ENCODE data around the gene HCK. TPM values are rescaled to one million over a fixed set of nuclear protein-coding genes. Genes with fewer than 3 reads are reported as not detected.

The HCK gene
- total RNA-seq, 1 donor from 2014 or later = not detected

GRCh38 chr20:32149566-32150170 is 97.6 kb downstream of the HCK start:
- no peak for TF ChIP-seq CTCF (conservative IDR thresholded peaks at IDR 0.05)
- H3K36me3 Mint-ChIP-seq (ENCODE audit: low read depth) = peaks cover 31% of the 10 kb centered on the region
- no peak overlapping the region for H3K27ac Mint-ChIP-seq (ENCODE audit: unreplicated experiment)
- no peak for DNase-seq (ENCODE audit: low read depth, low spot score)
- no peaks in the 10 kb centered on the region for H3K27me3 Mint-ChIP-seq (ENCODE audit: low read depth)
- H3K4me1 Mint-ChIP-seq = no peaks in the 10 kb centered on the region
- H3K4me3 Mint-ChIP-seq = no peak overlapping the region
- no peaks in the 10 kb centered on the region for H3K9me3 Mint-ChIP-seq

- H3K27me3 Mint-ChIP-seq (ENCODE audit: low read depth) = no peaks in the 10 kb centered on the region
Observed at GRCh38 chr20:32150291-32150848, 98.3 kb downstream of the HCK start.

More at GRCh38 chr20:32150291-32150848, 98.3 kb downstream of the HCK start:
- peaks cover 25% of the 10 kb centered on the region for H3K36me3 Mint-ChIP-seq (ENCODE audit: low read depth)
- TF ChIP-seq CTCF (conservative IDR thresholded peaks at IDR 0.05) = no peak
- H3K9me3 Mint-ChIP-seq = no peaks in the 10 kb centered on the region
- no peak for DNase-seq (ENCODE audit: low read depth, low spot score)
- H3K4me3 Mint-ChIP-seq = no peak overlapping the region
- no peaks in the 10 kb centered on the region for H3K4me1 Mint-ChIP-seq
- H3K27ac Mint-ChIP-seq (ENCODE audit: unreplicated experiment) = peak overlapping the region; percentile 88

Other genes with a start within 250 kb of the HCK start
- gene MYLK2, start 232.9 kb upstream of the HCK start, total RNA-seq = 1.6 and 1.8 TPM in 2 replicates
- not detected in 2 replicates for gene FOXS1, start 206.6 kb upstream of the HCK start, total RNA-seq
- 13.5 and 13.7 TPM in 2 replicates for gene DUSP15, start 181.7 kb upstream of the HCK start, total RNA-seq
- gene TTLL9, start 181.6 kb upstream of the HCK start, total RNA-seq = 2.9 and 3.3 TPM in 2 replicates
- gene PDRG1, start 100.2 kb upstream of the HCK start, total RNA-seq = 32.0 and 34.9 TPM in 2 replicates
- 4.5 and 4.9 TPM in 2 replicates for gene XKR7, start 84.1 kb upstream of the HCK start, total RNA-seq
- 0.14 and 0.26 TPM in 2 replicates for gene CCM2L, start 41.8 kb upstream of the HCK start, total RNA-seq
- gene TM9SF4, start 57.5 kb downstream of the HCK start, total RNA-seq = 76.7 and 76.8 TPM in 2 replicates
- 70.4 and 71.1 TPM in 2 replicates for gene PLAGL2, start 155.5 kb downstream of the HCK start, total RNA-seq
- 47.5 and 51.4 TPM in 2 replicates for gene POFUT1, start 155.6 kb downstream of the HCK start, total RNA-seq
- gene KIF3B, start 225.4 kb downstream of the HCK start, total RNA-seq = 44.0 and 45.5 TPM in 2 replicates